ENCODE results near the gene TBC1D9B.

- TF ChIP-seq, protein P1, sequence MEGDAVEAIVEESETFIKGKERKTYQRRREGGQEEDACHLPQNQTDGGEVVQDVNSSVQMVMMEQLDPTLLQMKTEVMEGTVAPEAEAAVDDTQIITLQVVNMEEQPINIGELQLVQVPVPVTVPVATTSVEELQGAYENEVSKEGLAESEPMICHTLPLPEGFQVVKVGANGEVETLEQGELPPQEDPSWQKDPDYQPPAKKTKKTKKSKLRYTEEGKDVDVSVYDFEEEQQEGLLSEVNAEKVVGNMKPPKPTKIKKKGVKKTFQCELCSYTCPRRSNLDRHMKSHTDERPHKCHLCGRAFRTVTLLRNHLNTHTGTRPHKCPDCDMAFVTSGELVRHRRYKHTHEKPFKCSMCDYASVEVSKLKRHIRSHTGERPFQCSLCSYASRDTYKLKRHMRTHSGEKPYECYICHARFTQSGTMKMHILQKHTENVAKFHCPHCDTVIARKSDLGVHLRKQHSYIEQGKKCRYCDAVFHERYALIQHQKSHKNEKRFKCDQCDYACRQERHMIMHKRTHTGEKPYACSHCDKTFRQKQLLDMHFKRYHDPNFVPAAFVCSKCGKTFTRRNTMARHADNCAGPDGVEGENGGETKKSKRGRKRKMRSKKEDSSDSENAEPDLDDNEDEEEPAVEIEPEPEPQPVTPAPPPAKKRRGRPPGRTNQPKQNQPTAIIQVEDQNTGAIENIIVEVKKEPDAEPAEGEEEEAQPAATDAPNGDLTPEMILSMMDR (conservative IDR thresholded peaks at IDR 0.05 in 1 of 2, IDR thresholded peaks at IDR 0.05 in 1 of 2; ENCODE audit: low read depth in 1 of 2, low read length in 2 of 2) = no peak
- no peak for TF ChIP-seq EZH2 (IDR thresholded peaks at IDR 0.05; ENCODE audit: low read length, missing control alignments)
Observed at GRCh38 chr5:179915406-179915935, 7.8 kb upstream of the TBC1D9B start.
